ENCODE measurements around the gene TMC3.

DNA sequence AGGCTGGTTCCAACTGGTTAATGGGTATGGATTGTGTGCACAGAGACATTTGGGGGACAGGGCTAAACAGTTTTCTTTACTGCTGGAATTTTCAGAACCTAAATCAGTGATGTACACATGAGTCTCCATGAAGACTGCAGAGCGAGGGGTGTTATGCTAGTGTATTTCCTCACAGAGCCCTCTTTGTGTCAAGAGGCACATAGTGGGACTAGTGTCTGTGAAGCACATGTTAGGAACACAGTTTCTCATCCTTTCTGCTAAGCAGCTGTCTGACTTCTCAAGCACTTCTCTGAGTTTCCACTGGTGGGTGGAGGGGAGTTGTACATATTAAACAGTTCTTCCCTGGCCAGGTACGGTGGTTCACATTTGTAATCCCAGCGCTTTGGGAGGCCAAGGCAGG lies 40.6 kb downstream of the TMC3 start:
- no peak for TF ChIP-seq POLR2A (IDR thresholded peaks at IDR 0.05)
- TF ChIP-seq, protein P1, sequence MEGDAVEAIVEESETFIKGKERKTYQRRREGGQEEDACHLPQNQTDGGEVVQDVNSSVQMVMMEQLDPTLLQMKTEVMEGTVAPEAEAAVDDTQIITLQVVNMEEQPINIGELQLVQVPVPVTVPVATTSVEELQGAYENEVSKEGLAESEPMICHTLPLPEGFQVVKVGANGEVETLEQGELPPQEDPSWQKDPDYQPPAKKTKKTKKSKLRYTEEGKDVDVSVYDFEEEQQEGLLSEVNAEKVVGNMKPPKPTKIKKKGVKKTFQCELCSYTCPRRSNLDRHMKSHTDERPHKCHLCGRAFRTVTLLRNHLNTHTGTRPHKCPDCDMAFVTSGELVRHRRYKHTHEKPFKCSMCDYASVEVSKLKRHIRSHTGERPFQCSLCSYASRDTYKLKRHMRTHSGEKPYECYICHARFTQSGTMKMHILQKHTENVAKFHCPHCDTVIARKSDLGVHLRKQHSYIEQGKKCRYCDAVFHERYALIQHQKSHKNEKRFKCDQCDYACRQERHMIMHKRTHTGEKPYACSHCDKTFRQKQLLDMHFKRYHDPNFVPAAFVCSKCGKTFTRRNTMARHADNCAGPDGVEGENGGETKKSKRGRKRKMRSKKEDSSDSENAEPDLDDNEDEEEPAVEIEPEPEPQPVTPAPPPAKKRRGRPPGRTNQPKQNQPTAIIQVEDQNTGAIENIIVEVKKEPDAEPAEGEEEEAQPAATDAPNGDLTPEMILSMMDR (IDR thresholded peaks at IDR 0.05), result no peak

Measured in adrenal gland (tissue), 5 donors.